HG02981 (cell line): ENCODE data around the gene TENM3.
"Not testable (repeated sequence)": the region's sequence is repeated elsewhere in the genome, so short reads cannot be mapped to it uniquely, and the experiment has no call there.

ENCODE experiments used
- ATAC-seq: cut with Tn5 transposase; IDR thresholded peaks from one replicate; pipeline ENCODE4 v1.9.1; 2021; ENCODE audit warnings: mild to moderate bottlenecking, moderate library complexity; ENCODE audit not compliant: unreplicated experiment

TENM3 gene

DNA sequence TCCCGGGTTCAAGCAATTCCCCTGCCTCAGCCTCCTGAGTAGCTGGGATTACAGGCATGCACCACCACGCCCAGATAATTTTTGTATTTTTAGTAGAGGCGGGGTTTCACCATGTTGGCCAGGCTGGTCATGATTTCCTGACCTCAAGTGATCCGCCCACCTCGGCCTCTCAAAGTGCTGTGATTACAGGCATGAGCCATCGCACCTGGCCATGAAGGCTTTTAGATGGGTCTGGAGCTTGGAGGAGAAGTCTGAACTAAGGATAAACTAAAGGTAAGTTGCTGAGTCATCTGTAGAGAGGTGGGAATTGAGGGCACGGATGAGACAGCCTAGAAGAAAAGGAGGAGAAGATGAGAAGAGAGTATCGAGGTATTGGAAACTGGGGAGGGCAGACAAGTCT, at the start of gene TENM3:
Gene TENM3, plus strand, starts transcription at position 199 of the 400 bp plus-strand sequence. CDS start 80,619 bp downstream, outside the sequence.
- not testable (repeated sequence) for ATAC-seq

DNA sequence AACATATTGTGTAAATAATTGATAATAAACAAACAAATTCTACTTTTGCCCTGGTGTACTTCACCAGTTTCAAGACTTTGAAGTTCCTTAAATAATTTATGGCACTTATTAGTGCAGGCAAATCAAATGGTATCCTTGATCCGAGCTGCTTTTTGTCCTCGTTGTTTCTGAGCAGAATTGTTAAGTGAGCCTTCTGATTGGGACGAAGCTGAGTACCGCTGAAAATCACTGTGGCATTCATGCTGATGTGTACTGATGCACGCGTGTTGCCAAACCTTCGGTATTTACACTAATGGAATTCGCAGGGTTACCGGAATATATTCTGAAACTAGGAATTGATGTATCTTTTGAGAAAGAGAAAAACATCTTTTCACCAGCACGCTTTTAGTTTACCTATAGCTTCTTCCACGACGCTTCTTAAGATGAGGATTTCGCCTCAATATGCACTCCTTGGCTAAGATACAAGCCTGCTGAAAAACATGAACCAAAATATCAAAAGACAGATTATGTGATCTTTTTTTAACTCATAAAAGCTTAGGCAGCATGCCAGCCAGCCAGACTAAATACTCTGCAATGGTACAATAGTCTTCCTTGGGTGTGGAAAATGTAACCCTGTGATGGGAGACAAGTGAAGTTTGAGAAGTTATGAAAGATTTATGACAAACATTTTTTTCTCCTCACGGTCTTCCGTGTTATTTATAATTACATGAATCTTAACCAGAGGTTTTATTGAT, 48.9 kb upstream of the TENM3 start:
- no peak for ATAC-seq

DNA sequence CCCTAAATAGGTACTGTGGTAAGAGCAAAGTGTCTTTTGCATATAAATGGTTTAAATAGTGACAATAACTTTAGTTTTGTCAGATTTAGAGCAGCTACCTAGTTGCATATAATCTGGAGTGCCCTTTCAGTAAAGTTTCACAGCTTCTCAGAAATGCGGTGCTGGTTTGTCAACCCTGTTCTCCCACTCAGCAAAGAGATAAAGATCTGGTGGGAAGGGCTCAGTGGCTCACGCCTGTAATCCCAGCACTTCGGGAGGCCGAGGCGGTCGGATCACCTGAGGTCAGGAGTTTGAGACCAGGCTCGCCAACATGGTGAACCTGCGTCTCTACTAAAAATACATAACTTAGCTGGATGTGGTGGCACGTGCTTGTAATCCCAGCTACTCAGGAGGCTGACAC, 45.6 kb upstream of the TENM3 start:
- no peak for ATAC-seq

DNA sequence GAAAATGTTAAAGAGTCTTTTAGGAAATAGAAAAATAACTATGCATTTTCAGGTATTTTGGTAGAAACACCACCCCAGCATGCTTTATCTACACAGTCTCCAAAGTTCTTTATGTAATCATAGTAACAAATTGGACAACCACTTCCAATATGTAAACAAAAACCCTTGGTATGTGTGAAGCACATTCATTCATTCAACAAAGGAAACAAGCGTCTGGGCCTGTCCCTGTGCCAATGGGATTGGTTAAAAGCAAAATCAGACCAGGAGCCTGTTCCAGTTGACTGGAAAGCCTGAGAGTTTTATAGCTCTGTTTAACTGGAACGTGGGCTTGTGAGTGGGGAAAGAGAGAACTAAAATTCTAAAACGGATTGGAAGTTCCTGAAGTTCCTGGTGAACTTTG, 41.3 kb upstream of the TENM3 start:
- no peak for ATAC-seq

DNA sequence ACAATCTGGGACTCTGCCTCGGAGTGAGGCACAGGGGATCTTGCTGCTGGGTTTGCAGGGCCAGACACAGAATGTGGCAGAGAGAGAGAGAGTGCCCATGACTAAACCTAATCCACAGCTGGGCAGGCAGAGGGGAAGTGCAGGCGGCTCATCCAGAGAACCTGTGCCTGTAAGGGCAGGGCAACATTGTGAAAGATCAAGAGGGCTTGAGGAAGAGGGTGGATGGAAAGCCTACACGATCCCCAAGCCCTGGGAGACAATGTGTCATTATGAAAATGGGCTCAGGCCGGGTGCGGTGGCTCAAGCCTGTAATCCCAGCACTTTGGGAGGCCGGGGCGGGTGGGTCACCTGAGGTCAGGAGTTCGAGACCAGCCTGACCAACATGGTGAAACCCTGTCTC, 40.6 kb upstream of the TENM3 start:
- no peak for ATAC-seq

DNA sequence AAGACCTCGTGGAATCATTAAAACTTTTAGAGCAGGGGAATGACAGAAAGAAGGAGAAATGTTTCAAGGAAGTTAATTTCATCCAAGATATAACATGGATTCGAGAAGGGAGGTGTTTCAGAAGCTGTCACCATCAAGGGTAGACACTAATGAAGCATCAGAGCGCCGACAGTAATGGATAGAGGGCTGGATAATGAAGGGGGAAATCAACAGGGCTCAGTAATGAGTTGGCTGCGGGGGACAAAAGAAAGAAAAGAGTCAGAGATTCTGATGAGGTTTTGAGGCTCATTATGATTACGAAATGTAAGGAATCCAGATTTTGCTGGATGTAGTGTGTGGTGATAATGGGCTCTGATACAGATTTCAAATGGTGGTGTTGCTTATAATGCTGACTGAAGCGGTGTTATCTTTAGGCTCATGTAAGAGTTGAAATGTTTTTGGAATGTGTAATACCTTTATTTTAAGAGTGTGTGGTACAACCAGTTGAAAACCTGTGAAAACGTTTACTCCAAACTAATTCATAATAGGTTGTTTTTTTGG, 39.3 kb upstream of the TENM3 start:
- ATAC-seq: no peak

DNA sequence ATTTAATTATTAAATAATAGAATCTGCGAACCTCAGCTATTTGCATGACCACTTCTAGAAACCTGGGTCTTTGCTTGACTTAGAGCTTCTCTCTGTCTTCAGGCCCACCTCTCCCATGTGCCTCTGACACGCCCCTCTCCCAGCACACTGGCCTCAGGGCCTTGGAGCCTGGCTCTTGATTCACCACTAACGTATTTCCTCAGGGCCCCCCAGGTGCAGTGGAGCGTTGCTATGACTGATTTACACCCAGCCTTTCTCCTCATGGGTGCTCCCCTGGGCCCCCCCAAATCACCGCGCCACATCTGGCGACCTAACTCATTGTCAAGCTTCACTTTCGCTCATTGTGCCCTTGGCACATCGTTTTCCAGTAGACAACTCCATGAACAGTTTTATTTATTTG, 37.9 kb upstream of the TENM3 start:
- ATAC-seq: no peak

DNA sequence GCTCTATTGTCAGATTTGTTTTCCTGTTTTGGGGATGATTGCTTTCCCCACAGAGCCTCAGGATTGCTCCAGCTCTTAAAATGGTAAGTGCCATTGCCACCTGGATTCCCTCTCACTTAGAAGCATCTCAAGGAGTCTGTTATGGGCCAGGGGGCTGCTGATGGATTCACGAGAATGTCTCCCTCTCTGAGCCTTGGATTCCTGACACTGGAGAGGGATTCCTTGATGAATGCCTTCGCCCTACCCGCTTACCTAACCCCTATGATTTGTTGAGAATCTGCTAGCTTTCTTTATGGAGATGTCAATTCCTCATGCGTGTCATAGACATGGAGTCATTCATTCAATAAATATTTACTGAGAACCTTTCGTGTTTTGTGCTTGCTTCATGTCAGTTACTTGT, 36.9 kb upstream of the TENM3 start:
- ATAC-seq: no peak

DNA sequence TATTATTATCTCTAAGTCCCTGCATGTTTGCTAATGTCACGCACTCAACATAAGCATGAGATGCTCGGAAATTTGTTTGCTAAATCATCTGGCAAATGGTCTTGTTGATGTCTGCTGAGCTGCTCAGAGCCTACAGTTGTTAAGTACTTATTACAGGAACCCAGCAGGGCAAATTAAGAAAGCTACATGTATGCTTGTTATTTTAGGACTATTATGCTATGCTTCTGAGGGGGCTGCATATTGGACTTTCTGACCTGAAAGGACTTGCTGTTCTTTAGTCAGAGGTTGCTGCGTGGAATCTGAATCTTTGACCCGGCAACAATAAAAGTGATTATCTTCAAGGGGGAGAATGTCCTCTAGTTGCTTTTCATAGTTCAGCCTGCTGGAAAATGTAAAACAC, 36.3 kb upstream of the TENM3 start:
- no peak for ATAC-seq

DNA sequence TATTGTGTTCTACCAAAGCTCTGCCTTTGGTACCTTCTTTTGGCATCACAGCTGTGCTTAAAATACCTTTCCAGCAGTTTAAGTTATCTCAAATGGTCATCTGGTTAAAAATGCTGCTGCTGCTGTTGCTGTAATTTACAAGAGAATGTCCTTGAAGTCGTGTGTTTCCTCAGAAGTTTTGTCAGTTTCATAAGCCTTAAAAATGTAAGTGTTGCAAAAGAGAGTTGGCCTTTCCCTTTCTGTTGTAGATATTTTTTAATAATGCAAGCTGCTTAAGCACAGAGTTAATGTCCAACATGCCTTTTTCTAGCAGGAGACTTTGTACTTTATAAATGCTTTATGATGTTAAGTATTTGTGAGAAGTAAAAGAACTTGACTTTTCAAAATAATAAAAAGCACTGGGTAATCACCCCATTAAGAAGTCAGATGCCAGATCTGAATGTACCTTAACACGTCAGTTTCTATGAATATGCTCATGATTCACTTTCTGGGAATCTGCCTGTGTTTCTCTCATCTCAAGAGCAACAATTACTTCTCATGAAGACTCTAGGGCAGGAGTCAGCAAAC, 35.3 kb upstream of the TENM3 start:
- no peak for ATAC-seq

DNA sequence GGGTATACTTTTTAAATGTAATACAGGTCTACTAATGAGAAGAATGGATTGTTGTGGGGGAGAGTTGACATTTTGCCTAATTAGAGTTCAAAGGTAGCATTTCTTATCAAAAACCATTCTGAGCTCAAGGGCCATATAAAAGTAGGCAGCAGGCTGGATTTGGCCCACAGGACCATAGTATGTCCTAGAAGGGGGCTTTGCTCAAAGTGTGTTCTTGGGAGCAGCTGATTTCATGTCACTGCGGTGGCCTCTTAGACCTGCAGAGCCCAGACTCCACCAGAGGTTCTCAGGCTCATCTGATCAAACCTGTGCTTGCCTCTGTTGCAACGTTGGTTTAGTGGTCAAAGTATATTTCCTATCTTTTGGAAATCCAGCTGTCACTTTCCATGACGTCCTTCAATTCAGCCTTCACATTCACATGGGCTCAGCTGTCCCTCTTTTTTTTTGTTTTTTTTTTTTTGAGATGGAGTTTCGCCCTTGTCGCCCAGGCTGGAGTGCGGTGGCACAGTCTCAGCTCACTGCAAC, 34.6 kb upstream of the TENM3 start:
- no peak for ATAC-seq

DNA sequence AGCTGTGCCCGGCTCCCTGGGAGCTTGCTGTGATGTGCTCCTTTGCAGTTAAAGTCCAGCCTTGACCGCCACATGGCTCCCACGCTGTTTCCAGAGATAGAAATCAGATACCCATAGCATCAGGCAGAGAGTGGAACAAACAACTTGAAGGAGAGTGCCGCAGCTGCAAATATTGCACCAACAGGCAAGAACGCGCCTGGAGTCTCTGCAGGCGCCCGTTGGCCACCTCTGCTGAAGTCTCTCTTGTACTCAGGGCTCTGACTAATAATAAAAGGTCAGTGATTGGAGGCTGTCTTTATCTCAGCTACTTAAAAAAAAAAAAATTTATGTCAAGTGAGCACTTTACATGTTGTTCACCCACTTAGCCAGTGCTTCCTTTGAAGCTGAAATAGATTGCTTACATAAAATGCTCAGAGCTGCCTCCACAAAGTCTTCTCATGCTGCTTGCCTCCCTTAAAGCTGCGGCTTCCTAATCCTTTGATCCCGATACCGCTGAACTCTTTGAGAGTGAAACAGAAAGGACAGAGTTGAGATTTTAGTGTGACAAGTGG, 30.9 kb upstream of the TENM3 start:
- ATAC-seq: no peak

DNA sequence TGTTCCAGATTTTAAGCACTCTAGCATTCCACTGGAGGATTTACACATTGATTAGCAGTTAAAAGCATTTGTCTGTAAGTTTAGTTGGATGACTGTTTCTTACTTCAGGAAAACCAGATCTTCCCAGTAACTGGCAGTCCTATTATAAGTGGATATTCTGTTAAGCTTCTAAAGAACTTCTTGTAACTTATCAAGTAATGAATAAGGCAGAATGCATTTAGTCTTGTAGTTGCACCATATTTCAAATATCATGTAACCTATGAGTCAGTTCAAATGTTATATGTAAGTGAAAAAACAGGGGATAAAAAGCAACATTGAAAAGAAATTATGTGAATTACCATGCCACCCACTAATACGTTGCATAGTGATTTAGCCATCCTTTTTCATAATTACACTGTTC, 30.2 kb upstream of the TENM3 start:
- no peak for ATAC-seq

DNA sequence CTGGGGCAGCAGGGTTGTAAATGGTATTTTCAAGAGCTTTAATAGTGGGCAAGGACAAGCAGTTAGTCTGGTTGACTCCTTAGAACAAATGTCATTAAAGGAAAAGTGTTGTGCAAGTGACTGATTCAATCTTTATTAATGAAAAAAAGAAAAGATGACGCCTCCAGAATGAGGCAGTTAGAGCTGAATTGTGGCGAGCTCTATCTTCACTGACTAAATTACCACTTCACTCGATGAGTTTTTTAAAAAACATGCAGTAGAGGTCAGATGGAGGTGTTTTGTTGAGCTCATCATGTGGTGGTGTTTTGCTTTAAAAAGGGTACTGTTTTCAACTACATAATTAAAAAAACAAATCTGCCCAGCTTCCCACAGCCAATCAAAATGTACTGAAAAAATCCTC, 28.1 kb upstream of the TENM3 start:
- no peak for ATAC-seq

DNA sequence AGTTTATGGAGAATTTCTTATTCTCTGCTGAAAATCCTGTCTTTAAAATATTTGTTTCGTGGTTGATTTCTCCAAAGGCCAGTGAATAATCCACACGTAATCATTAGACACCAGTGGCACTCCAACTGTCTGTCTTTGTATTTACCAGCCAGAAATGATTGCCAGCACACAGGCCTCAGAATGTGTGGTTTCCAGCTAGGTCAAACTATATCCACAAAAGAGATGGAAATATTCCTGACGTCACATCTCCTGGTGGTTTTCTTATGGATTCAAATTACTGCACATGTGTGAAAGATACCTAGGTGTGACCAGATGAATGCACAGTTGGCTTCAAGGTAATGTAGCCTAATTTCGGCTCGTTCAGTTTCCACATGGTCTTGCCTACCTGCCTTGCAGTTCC, 27.2 kb upstream of the TENM3 start:
- ATAC-seq: no peak

DNA sequence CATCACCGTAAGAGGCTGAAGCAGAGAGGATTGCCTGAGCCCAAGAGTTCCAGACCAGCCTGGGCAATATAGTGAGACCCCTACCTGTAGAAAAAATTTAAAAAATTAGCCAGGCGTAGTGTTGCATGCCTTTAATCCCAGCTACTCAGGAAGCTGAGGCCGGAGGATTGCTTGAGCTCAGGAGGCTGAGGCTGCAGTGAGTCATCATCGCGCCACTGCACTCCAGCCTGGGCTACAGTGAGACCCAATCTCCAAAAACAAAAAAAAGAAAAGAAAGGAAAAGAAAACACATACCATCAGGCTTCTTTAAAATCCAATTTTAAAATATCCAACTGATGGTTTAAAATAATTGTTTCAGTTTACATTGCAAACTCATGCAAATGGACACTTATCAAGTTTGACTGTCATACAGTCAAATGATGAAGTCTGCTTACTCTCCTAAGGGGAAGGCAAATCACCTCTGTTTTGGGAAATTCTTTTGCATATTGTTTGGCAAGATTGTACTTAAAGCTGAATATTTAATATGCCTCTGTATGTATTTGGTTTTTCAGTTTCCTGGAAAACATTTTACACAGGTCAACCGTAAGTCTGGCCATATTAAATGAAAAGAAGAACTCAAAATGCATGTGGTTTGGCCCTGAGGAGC, 23.7 kb upstream of the TENM3 start:
- no peak for ATAC-seq

DNA sequence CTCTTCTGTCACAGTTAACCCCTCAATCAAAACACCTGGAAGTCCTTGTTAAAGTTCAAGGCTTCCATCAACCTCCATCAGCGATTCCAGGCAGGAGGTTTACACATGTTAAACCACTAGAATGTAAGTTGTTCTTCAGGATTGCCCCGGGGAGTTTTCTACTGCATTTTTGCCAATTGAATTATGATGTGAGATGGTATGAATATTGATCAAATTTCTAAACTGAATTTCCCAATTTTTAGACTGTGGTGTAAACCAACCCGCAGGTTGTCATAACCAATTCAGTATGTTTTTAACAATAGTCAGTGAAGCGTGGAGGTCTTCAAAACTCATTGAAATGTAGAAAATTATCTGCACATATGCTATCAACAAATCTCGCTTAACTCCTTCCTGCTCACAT, 21.2 kb upstream of the TENM3 start:
- no peak for ATAC-seq

DNA sequence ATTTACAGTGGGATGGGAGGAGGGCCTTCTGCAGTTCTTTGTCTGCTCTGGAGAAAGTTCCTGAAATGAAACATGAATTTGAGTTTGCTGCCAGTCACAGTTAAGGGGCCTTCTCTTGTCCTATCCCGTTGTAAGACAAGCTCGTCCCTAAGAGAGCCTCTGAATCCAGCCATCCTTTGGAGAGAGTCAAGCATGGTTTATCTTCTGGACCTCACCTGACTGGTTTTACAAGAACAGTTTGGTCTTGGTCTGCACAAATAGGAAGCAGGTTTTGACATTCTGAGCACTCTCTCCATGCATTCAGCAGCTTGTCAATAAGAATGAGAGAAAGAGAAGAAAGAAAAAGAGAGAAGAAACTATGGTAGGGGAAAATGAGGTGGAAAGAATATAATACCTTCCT, 20.4 kb upstream of the TENM3 start:
- ATAC-seq: no peak

DNA sequence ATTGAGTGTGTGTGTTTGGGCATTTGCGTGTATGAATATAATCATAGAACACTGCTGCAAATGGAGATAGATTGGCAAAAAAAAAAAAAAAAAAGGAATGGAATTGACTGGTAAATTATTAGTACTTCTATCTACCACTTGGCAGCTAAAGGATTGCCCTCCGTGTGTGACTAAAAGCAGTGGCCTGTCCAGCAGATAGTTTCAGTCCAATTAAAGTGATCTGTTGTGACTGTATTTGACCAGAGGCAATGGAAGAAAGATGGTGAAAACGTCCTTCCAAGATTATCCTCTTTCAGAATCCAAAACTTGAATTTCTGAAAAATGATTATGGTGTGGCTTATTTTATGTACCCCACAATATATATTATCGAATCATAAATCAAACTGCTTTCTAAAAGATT, 19.5 kb upstream of the TENM3 start:
- no peak for ATAC-seq

DNA sequence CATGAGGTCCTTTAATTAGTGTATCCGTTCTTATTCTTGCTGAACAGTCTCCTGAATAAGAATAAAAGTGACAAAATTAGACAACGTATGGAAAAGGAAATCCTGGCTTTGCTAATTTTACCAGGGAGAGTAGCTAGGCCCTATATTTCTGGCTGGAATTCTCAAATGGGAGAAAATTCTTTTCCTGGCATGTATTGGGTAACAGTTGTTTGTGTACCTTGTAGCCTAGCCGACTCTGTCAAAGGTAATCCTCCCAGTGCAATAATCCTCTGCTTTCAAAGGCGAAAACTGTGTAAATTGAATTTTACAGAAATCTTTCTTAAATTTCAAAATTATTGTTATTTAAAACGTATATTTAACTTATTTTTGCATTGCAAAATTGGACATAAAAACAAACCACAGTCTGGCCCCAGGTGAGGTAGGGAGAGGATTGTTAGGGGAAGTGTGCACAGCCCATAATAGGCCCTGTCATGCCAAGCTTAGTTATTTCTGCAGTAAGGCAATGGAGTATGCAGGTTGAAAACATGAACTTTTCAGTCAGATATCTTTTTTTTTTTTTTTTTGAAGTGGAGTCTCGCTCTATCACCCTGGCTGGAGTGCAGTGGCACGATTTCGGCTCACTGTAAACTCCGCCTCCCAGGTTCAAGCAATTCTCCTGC, 18.9 kb upstream of the TENM3 start:
- no peak for ATAC-seq

DNA sequence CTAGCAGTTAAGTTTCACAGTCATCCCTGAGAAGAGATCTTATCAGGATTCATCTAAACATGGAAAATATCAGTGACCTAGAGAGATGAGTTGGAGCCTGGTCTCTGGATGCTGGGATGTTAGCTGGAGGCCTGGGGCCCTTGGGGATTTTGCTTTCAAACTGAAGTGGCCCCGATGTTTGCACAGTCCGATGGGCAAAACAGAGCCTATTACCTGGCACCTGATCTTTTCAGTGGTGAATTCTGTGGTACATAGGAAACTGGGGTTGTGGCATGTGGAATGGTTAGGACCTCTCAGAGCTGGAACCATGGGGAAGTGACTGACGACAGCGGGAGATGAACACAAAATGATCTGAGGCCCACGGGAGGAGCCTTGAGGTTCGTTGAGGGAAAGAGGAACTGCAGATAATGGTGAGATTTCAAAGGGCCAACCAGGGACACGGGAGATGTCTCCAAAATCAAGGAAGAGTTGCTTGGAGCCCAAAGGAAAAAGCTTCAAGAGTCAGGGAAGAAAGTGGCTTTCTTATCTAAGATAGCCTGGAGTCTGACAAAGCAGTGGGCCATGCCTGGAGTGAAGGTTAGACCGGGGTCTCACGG, 17.8 kb upstream of the TENM3 start:
- no peak for ATAC-seq
